Thyroid gland (tissue), 4 donors: ENCODE measurements around the gene HS3ST2.

Experiments used
- POLR2A ChIP-seq, 2 donors: fragments of 450-650 bp; IDR thresholded peaks; one replicate each; pipeline ENCODE4 v1.6.1; 2017; ENCODE audit warnings: antibody characterized with exemption in 2 of 2, mild to moderate bottlenecking in 2 of 2, moderate library complexity in 1 of 2
- TF ChIP-seq, protein P1 (sequence below), 6 experiments: fragments of 200-600 bp in 3 of 6; fragments of 450-650 bp in 3 of 6; sonication (generic) in 3 of 6; IDR thresholded peaks; one replicate each; pipeline ENCODE4 v1.5.1; 2016 to 2019; ENCODE audit warnings: antibody characterized with exemption in 6 of 6, mild to moderate bottlenecking in 2 of 6, inconsistent platforms in 1 of 6, moderate library complexity in 1 of 6

- TF ChIP-seq POLR2A (IDR thresholded peaks at IDR 0.05), result no peak
- TF ChIP-seq, protein P1, sequence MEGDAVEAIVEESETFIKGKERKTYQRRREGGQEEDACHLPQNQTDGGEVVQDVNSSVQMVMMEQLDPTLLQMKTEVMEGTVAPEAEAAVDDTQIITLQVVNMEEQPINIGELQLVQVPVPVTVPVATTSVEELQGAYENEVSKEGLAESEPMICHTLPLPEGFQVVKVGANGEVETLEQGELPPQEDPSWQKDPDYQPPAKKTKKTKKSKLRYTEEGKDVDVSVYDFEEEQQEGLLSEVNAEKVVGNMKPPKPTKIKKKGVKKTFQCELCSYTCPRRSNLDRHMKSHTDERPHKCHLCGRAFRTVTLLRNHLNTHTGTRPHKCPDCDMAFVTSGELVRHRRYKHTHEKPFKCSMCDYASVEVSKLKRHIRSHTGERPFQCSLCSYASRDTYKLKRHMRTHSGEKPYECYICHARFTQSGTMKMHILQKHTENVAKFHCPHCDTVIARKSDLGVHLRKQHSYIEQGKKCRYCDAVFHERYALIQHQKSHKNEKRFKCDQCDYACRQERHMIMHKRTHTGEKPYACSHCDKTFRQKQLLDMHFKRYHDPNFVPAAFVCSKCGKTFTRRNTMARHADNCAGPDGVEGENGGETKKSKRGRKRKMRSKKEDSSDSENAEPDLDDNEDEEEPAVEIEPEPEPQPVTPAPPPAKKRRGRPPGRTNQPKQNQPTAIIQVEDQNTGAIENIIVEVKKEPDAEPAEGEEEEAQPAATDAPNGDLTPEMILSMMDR (IDR thresholded peaks at IDR 0.05), result no peak
Measured at GRCh38 chr16:22945361-22945760, 131.4 kb downstream of the HS3ST2 start.
